Fibroblast of gingiva (primary cell): ENCODE data around the gene FGF2.
"Not testable (repeated sequence)": the region's sequence is repeated elsewhere in the genome, so short reads cannot be mapped to it uniquely, and the experiment has no call there.

Experiments used
- DNase-seq: peaks from one replicate; pipeline ENCODE4 v3.0.0-alpha.2; 2011; ENCODE audit warnings: low read depth

FGF2 gene

GRCh38 chr4:122845760-122846159, 19.1 kb downstream of the FGF2 start:
- no peak for DNase-seq

- DNase-seq = no peak
These were observed 21.3 kb downstream of the FGF2 start for GRCh38 chr4:122847931-122848330.

GRCh38 chr4:122849789-122850188, 23.2 kb downstream of the FGF2 start:
- DNase-seq = not testable (repeated sequence)

GRCh38 chr4:122851568-122851967, 24.9 kb downstream of the FGF2 start:
- no peak for DNase-seq

- DNase-seq = peak; percentile 62
These were observed 28.1 kb downstream of the FGF2 start for GRCh38 chr4:122854447-122855352.

- DNase-seq = no peak
These were observed 28.8 kb downstream of the FGF2 start for GRCh38 chr4:122855353-122855890.

GRCh38 chr4:122857160-122857559, 30.5 kb downstream of the FGF2 start:
- no peak for DNase-seq

- DNase-seq = no peak
These were observed 32.1 kb downstream of the FGF2 start for GRCh38 chr4:122858705-122859104.

GRCh38 chr4:122861172-122861943, 34.7 kb downstream of the FGF2 start:
- DNase-seq = no peak

- no peak for DNase-seq
These were observed 37.0 kb downstream of the FGF2 start for GRCh38 chr4:122863639-122864038.

- peak; percentile 89 for DNase-seq
These were observed 38.8 kb downstream of the FGF2 start for GRCh38 chr4:122865425-122865824.

- DNase-seq = not testable (repeated sequence)
These were observed 41.6 kb downstream of the FGF2 start for GRCh38 chr4:122868235-122868634.

GRCh38 chr4:122873146-122873545, 46.5 kb downstream of the FGF2 start:
- no peak for DNase-seq

- peak; percentile 77 for DNase-seq
These were observed 47.4 kb downstream of the FGF2 start for GRCh38 chr4:122873821-122874593.

GRCh38 chr4:122875949-122876348, 49.3 kb downstream of the FGF2 start:
- no peak for DNase-seq

- DNase-seq = no peak
These were observed 49.8 kb downstream of the FGF2 start for GRCh38 chr4:122876456-122876855.

- no peak for DNase-seq
These were observed 52.4 kb downstream of the FGF2 start for GRCh38 chr4:122879001-122879400.

- DNase-seq = peak; percentile 51
These were observed 56.5 kb downstream of the FGF2 start for GRCh38 chr4:122882857-122883735.

- DNase-seq = peak; percentile 80
These were observed 57.9 kb downstream of the FGF2 start for GRCh38 chr4:122884499-122884898.

- DNase-seq = no peak
These were observed 63.1 kb downstream of the FGF2 start for GRCh38 chr4:122889726-122890125.
